ENCODE measurements around the gene ERVV-1.
"Not testable (repeated sequence)": the region's sequence is repeated elsewhere in the genome, so short reads cannot be mapped to it uniquely, and the experiment has no call there.

The ERVV-1 gene

GRCh38 chr19:53013621-53014020, at the start of gene ERVV-1:
ERVV-1 (plus strand) TSS chr19:53013921; CDS start chr19:53014091, 170 bp downstream.
- DNase-seq: no peak

- no peak for DNase-seq
Measured at GRCh38 chr19:52967772-52968171, 45.9 kb upstream of the ERVV-1 start.

- no peak for DNase-seq
Measured at GRCh38 chr19:52981329-52981728, 32.4 kb upstream of the ERVV-1 start.

- not testable (repeated sequence) for DNase-seq
Measured at GRCh38 chr19:52983167-52983566, 30.6 kb upstream of the ERVV-1 start.

- no peak for DNase-seq
Measured at GRCh38 chr19:52987221-52987620, 26.5 kb upstream of the ERVV-1 start.

- DNase-seq: no peak
Measured at GRCh38 chr19:52988506-52988905, 25.2 kb upstream of the ERVV-1 start.

- DNase-seq: no peak
Measured at GRCh38 chr19:52990759-52991418, 22.8 kb upstream of the ERVV-1 start.

- DNase-seq: no peak
Measured at GRCh38 chr19:52991484-52991883, 22.2 kb upstream of the ERVV-1 start.

- no peak for DNase-seq
Measured at GRCh38 chr19:52992109-52993004, 21.4 kb upstream of the ERVV-1 start.

GRCh38 chr19:52993342-52994178, 20.2 kb upstream of the ERVV-1 start:
- no peak for DNase-seq

- DNase-seq: no peak
Measured at GRCh38 chr19:52995711-52996110, 18.0 kb upstream of the ERVV-1 start.

GRCh38 chr19:52997975-52998374, 15.7 kb upstream of the ERVV-1 start:
- DNase-seq: no peak

- DNase-seq: no peak
Measured at GRCh38 chr19:53002479-53002878, 11.2 kb upstream of the ERVV-1 start.

GRCh38 chr19:53004242-53004641, 9.5 kb upstream of the ERVV-1 start:
- DNase-seq: no peak

GRCh38 chr19:53007200-53007599, 6.5 kb upstream of the ERVV-1 start:
- no peak for DNase-seq

GRCh38 chr19:53007606-53008005, 6.1 kb upstream of the ERVV-1 start:
- no peak for DNase-seq

GRCh38 chr19:53008061-53008778, 5.5 kb upstream of the ERVV-1 start:
- DNase-seq: no peak

GRCh38 chr19:53010494-53010893, 3.2 kb upstream of the ERVV-1 start:
- no peak for DNase-seq

- no peak for DNase-seq
Measured at GRCh38 chr19:53012006-53012405, 1.7 kb upstream of the ERVV-1 start.

GRCh38 chr19:53015159-53015558, 1.4 kb downstream of the ERVV-1 start:
- no peak for DNase-seq

GRCh38 chr19:53015730-53016129, 2.0 kb downstream of the ERVV-1 start:
- no peak for DNase-seq

- DNase-seq: no peak
Measured at GRCh38 chr19:53019684-53020083, 6.0 kb downstream of the ERVV-1 start.

- not testable (repeated sequence) for DNase-seq
Measured at GRCh38 chr19:53028306-53028705, 14.6 kb downstream of the ERVV-1 start.
